Pancreas (tissue), 10 donors: ENCODE data around the gene KCNQ4. TPM values are rescaled to one million over a fixed set of nuclear protein-coding genes. Genes with fewer than 3 reads are reported as not detected.

ENCODE experiments used
- ATAC-seq, 4 donors: fragments of 200-7000 bp; cut with Tn5 transposase; one replicate each; pipeline versions ENCODE4 v1.8.0 to v1.9.1; 2020; ENCODE audit warnings: mild to moderate bottlenecking in 4 of 4, moderate library complexity in 4 of 4
- DNase-seq, 6 donors: peaks; one replicate each; pipeline ENCODE4 v3.0.0-alpha.2; 2020
- FAIRE-seq: peaks from 2 replicates; lab custom pipeline; 2012; peaks lifted over from hg19 to GRCh38; lab: Jason Lieb, UNC
- H3K27ac ChIP-seq, 4 donors: fragments of 200-600 bp; sonication (generic); 1 replicate in 3 of 4; 2 replicates in 1 of 4; pipeline versions ENCODE4 v1.5.0 to v1.8.0; 2020
- H3K27me3 ChIP-seq, 4 donors: fragments of 200-600 bp; one replicate each; pipeline ENCODE4 v1.8.0; 2021
- H3K36me3 ChIP-seq, 3 donors: fragments of 200-600 bp; sonication (generic) in 1 of 3; one replicate each; pipeline versions ENCODE4 v1.5.0 to v1.8.0; 2020 to 2021
- H3K4me1 ChIP-seq, 3 donors: fragments of 200-600 bp; one replicate each; pipeline ENCODE4 v1.8.0; 2021
- H3K4me3 ChIP-seq, 4 donors: fragments of 200-600 bp; sonication (generic) in 2 of 4; one replicate each; pipeline versions ENCODE4 v1.5.0 to v1.8.0; 2020 to 2021
- H3K9me3 ChIP-seq, 4 donors: fragments of 200-600 bp; one replicate each; pipeline ENCODE4 v1.8.0; 2021
- WGBS, 2 donors: extraction: QIAGEN DNeasy Blood & Tissue Kit; methylation state at CpG; one replicate each; pipeline ENCODE4 v1.1.7; 2013; 5-methylcytosine and 5-hydroxymethylcytosine counted together
- intact Hi-C, 3 donors: fragments of 100-400 bp; cut with DNase I; formaldehyde crosslinking; loops; one replicate each; pipeline versions ENCODE4 v1.11.1 to v1.14.2; 2022
- polyA plus RNA-seq, 2 donors: library from polyadenylated mRNA; stranded (reverse); fragments of 200-250 nt; gene quantifications; one replicate each; pipeline ENCODE4 v1.2.3, GENCODE V29; 2013
- total RNA-seq, 6 donors: library from RNA; stranded (reverse); fragmentation: NEBNext Ultra II Directional in 4 of 6; extraction: Animal tissue kit (Norgen Biotek cat#: 25700) in 4 of 6; gene quantifications; one replicate each; pipeline versions ENCODE4 v1.2.1 to v1.2.4, GENCODE V29; 2021 to 2023
- TF ChIP-seq, protein P1 (sequence below), 4 donors: fragments of 200-600 bp; sonication (generic) in 3 of 4; IDR thresholded peaks; one replicate each; pipeline versions ENCODE4 v1.5.0 to v1.8.0; 2021; ENCODE audit warnings: antibody characterized with exemption in 4 of 4
- donor health status: healthy with polysubstance abuse.
- donor health status: DM: no; HTN: no; CAD: no; lungs with moderate emphysema.
- donor health status: DM: no; HTN: no; CAD: no.
- donor health status: control.
- donor health status: control.
- donor health status: Bipolar disorder and iron deficiency.
- donor health status: DM: yes; HTN: yes; CAD: no.
- donor health status: DM: no; HTN: no; CAD: no.
- donor health status: DM: no; HTN: no; CAD: no.
- donor health status: DM: yes; HTN: yes; CAD: no.

KCNQ4 gene
- total and polyA plus RNA-seq, 8 donors, result 0.35 to 6.5 (median 1.3) TPM

DNA sequence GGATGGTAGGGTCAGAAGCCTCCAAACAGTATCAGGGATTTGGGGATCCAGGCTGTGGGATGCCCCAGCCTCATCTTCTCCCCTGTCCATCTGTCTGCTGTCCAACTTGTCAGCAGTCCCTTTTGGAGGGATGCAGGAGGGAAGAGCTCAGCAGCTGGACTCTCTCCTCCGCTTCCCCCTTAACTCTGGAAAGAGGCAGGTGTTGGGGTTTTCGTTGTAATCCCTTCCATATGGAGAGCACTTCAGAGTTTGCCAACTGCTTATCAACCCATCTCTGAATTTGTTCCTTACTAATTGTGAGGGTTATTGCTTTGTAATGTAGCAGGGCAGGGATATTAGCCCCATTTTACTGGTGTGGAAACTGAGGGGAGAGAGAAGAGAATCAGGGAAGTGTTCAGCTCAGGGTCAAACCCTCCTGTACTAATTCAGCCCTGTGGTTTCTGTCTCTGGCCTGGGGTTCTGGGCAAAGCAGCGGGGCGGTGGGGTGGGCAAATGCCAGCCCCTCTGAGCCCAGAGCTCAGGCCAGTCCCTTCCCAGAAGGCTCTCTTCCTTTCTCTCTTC, 75.3 kb downstream of the KCNQ4 start:
- TF ChIP-seq, protein P1, sequence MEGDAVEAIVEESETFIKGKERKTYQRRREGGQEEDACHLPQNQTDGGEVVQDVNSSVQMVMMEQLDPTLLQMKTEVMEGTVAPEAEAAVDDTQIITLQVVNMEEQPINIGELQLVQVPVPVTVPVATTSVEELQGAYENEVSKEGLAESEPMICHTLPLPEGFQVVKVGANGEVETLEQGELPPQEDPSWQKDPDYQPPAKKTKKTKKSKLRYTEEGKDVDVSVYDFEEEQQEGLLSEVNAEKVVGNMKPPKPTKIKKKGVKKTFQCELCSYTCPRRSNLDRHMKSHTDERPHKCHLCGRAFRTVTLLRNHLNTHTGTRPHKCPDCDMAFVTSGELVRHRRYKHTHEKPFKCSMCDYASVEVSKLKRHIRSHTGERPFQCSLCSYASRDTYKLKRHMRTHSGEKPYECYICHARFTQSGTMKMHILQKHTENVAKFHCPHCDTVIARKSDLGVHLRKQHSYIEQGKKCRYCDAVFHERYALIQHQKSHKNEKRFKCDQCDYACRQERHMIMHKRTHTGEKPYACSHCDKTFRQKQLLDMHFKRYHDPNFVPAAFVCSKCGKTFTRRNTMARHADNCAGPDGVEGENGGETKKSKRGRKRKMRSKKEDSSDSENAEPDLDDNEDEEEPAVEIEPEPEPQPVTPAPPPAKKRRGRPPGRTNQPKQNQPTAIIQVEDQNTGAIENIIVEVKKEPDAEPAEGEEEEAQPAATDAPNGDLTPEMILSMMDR (IDR thresholded peaks at IDR 0.05), result no peak
- Histone ChIP-seq H3K9me3 (no peaks in the 10 kb centered on the region), H3K27ac (peak overlapping the region in 2 of 4 donors; percentile 82 to 85), H3K27me3 (no peaks in the 10 kb centered on the region), H3K4me3 (no peak overlapping the region), H3K4me1 (peaks cover 4 to 21% (median 4%) of the 10 kb centered on the region in 3 donors), H3K36me3 (no peaks in the 10 kb centered on the region)
- ATAC-seq (no peak), DNase-seq (no peak), FAIRE-seq (no peak)
- intact Hi-C loops, result no loop called here
- 78 to 84% methylated on average over 4 of the region's 4 CpGs for WGBS, 2 donors

DNA sequence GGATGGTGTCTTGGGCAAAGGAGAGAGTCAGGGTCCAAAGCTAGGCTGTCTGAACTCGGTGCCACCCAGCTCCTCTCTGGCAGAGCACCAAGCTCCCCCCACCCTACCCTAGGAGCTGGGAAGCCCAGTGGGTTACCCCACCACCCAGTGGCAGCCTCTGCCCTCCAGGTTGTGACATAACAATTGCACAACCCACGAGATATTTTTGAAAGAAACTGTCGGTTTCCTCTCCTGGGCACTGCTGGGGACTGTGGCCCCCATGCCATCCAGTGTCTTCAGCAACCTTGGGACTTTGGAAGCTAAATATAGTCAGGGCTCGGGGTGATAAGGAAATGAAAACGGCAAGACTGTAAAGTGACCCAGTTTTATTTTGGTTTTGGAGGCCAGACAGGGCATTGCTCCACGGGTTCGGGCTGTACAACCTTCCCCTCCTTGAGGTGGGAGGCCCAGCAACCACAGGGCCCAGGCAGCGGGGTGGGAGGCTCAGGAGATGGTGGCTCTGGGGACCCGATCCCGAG, 77.2 kb downstream of the KCNQ4 start:
- FAIRE-seq (no peak), DNase-seq (peak in 4 of 6 donors; percentile 26 to 64 (median 38)), ATAC-seq (no peak)
- Histone ChIP-seq H3K4me1 (peaks cover 4 to 19% (median 4%) of the 10 kb centered on the region in 3 donors), H3K27me3 (no peaks in the 10 kb centered on the region), H3K9me3 (no peaks in the 10 kb centered on the region), H3K4me3 (peak overlapping the region; percentile 36 to 80 (median 74)), H3K27ac (peak overlapping the region; percentile 45 to 85 (median 82)), H3K36me3 (no peaks in the 10 kb centered on the region)
- 10 to 16% methylated on average over 10 of the region's 10 CpGs for WGBS, 2 donors
- intact Hi-C loops, result no loop called here
- TF ChIP-seq, protein P1 (IDR thresholded peaks at IDR 0.05), result no peak

DNA sequence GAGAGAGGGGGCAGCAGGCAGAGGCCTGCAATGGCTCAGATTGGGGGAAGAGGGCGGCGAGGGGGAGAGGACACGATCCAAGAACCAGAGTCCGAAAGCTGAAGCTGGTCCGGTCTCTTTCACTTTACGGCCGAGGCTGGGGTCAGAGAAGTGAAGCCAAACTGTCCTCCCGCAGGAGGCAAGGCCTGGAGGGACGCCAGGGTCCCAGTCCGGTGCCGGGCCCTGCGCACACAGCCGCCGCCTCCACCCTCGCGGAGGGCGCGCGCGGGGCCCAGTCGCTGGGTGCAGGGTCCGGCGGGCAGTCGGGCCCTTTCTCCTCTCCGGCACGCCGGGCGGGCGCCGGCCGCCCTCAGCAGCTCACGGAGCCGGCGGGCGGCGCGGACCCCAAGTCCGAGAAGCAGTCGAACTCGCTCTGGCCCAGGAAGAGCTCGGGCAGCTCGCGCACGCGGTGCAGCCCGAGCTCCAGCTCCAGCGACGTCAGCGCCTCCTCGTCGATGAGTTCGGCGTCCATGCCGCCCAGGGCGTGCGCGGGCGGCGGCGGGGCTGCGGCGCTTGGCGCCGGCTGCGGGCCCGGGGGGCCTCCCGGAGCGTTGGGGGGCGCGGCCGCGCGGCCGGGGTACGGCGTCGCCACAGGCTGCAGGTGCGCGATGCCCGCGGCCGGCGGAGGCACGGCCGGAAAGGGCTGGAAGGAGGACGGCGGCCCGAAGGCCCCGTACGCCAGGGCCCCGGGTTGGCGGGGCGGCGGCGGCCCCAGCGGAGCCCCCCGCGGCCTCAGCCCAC, 77.8 kb downstream of the KCNQ4 start:
- Histone ChIP-seq H3K27me3 (no peaks in the 10 kb centered on the region), H3K4me1 (peaks cover 1 to 16% (median 4%) of the 10 kb centered on the region in 3 donors), H3K27ac (peak overlapping the region; percentile 62 to 85 (median 82)), H3K36me3 (no peaks in the 10 kb centered on the region), H3K4me3 (peak overlapping the region; percentile 51 to 80 (median 74)), H3K9me3 (no peaks in the 10 kb centered on the region)
- 3 to 4% methylated on average over 49 to 98 of the region's 98 CpGs for WGBS, 2 donors
- TF ChIP-seq, protein P1 (IDR thresholded peaks at IDR 0.05), result no peak
- ATAC-seq, result peak in 2 of 4 donors; percentile 2
- peak; percentile 39 to 80 (median 56) for DNase-seq
- intact Hi-C loops, result no loop called here
- FAIRE-seq, result no peak

GRCh38 chr1:40862008-40862863, 78.6 kb downstream of the KCNQ4 start, which contains the start of gene CITED4:
CITED4 (minus strand) TSS chr1:40862363; CDS start chr1:40862127, 236 bp downstream.
- peak; percentile 94 to 99 (median 98) for DNase-seq
- no peaks in the 10 kb centered on the region for H3K27me3 ChIP-seq
- intact Hi-C loops, result no loop called here
- peak within 1 kb of the TSS; percentile 51 to 80 (median 74) for H3K4me3 ChIP-seq
- peak within 1 kb of the TSS; percentile 62 to 85 (median 82) for H3K27ac ChIP-seq
- H3K36me3 ChIP-seq, result no peaks in the 10 kb centered on the region
- TF ChIP-seq, protein P1 (IDR thresholded peaks at IDR 0.05), result no peak
- H3K4me1 ChIP-seq, result peaks cover 0 to 14% (median 4%) of the 10 kb centered on the region in 3 donors
- peak; percentile 91 to 97 (median 94) for ATAC-seq
- WGBS, 2 donors, result 1% methylated on average over 48 to 75 of the region's 75 CpGs
- FAIRE-seq, result peak; percentile 53
- no peaks in the 10 kb centered on the region for H3K9me3 ChIP-seq
